Heart left ventricle (tissue), 16 donors: ENCODE results near the gene WFDC2. TPM values are rescaled to one million over a fixed set of nuclear protein-coding genes. Genes with fewer than 3 reads are reported as not detected.

Experiments
- ATAC-seq, 4 donors: fragments of 200-7000 bp; cut with Tn5 transposase; one replicate each; pipeline ENCODE4 v1.9.1; 2020 to 2022; ENCODE audit warnings: moderate library complexity in 4 of 4, mild to moderate bottlenecking in 3 of 4, moderate number of reproducible peaks in 1 of 4
- DNase-seq, 5 donors: peaks; one replicate each; pipeline ENCODE4 v3.0.0-alpha.2; 2020
- H3K27ac ChIP-seq, 12 donors: fragments of 200-600 bp; sonication (generic) in 4 of 12; one replicate each; pipeline versions ENCODE4 v1.5.0 to v1.8.0; 2016 to 2022; ENCODE audit warnings: mild to moderate bottlenecking in 2 of 12
- H3K27me3 ChIP-seq, 9 donors: fragments of 200-600 bp; sonication (generic) in 2 of 9; one replicate each; pipeline versions ENCODE4 v1.5.1 to v1.8.0; 2016 to 2022; ENCODE audit warnings: mild to moderate bottlenecking in 3 of 9
- H3K36me3 ChIP-seq, 9 donors: fragments of 200-600 bp; sonication (generic) in 2 of 9; one replicate each; pipeline versions ENCODE4 v1.5.0 to v1.8.0; 2018 to 2022; ENCODE audit warnings: mild to moderate bottlenecking in 2 of 9
- H3K4me1 ChIP-seq, 12 donors: fragments of 200-600 bp; sonication (generic) in 4 of 12; one replicate each; pipeline versions ENCODE4 v1.5.0 to v1.8.0; 2016 to 2022; ENCODE audit warnings: mild to moderate bottlenecking in 3 of 12
- H3K4me3 ChIP-seq, 12 donors: fragments of 200-600 bp; sonication (generic) in 4 of 12; one replicate each; pipeline versions ENCODE4 v1.5.0 to v1.8.0; 2017 to 2022; ENCODE audit warnings: mild to moderate bottlenecking in 9 of 12, moderate library complexity in 4 of 12
- H3K9me3 ChIP-seq, 12 donors: fragments of 200-600 bp; sonication (generic) in 4 of 12; one replicate each; pipeline versions ENCODE4 v1.5.0 to v1.8.0; 2016 to 2022; ENCODE audit warnings: mild to moderate bottlenecking in 1 of 12
- CTCF ChIP-seq, 12 donors: fragments of 200-600 bp; sonication (generic) in 4 of 12; IDR thresholded peaks; one replicate each; pipeline versions ENCODE4 v1.5.0 to v1.8.0; 2018 to 2022; ENCODE audit warnings: antibody characterized with exemption in 12 of 12, mild to moderate bottlenecking in 5 of 12
- POLR2A ChIP-seq, 2 donors: fragments of 450-650 bp; IDR thresholded peaks; one replicate each; pipeline ENCODE4 v1.6.1; 2017; ENCODE audit warnings: antibody characterized with exemption in 2 of 2, mild to moderate bottlenecking in 2 of 2, moderate library complexity in 2 of 2
- WGBS, 4 donors: extraction: QIAGEN DNeasy Blood & Tissue Kit in 2 of 4; methylation state at CpG; one replicate each; pipeline versions ENCODE4 v1.1.5 to v1.1.7; 2013 to 2018; 5-methylcytosine and 5-hydroxymethylcytosine counted together
- intact Hi-C, 10 donors: fragments of 100-400 bp; cut with DNase I; formaldehyde crosslinking; loops; one replicate each; pipeline versions ENCODE4 v1.11.1 to v1.14.2; 2022
- polyA plus RNA-seq, 2 donors: library from polyadenylated mRNA; stranded (reverse); fragments of 200-250 nt; gene quantifications; one replicate each; pipeline ENCODE4 v1.2.3, GENCODE V29; 2013
- total RNA-seq, 9 donors: library from RNA; depleted of rRNA in 2 of 9; stranded (reverse); fragments of >200 nt in 2 of 9; fragmentation: NEBNext Ultra II Directional in 3 of 9; extraction: Animal tissue kit (Norgen Biotek cat#: 25700) in 3 of 9; gene quantifications; one replicate each; pipeline versions ENCODE4 v1.1.0 to v1.2.4, GENCODE V29; 2016 to 2023
- donor health status: ischemic (EF 13 %, LVEDD 7.1; RV severe dilation, severe dysfunction).
- donor health status: healthy with polysubstance abuse.
- donor health status: DM: no; HTN: yes; CAD: no.
- donor health status: DM: no; HTN: no; CAD: no.
- donor health status: ischemic (EF 25% LVEDD 6.9; RV normal size, moderate dysfunction).
- donor health status: ischemic (EF 25% LVEDD 5.7; RV mildly dilated, moderate dysfunction).
- donor health status: healthy.
- donor health status: DM: yes; HTN: yes; CAD: no.
- donor health status: ischemic (EF 35%, LVEDD 5.7; RV mildly dilated, moderate dysfunction).
- donor health status: nonischemic (EF 11% LVEDD 7.7; RV severe dilation, severe dysfunction).
- donor health status: DM: yes; HTN: yes; CAD: no.
- donor health status: PGD.
- donor health status: ischemic (EF 29% LVEDD 5.4; RV normal size, mild dysfunction).
- donor health status: nonischemic (EF 23%, LVEDD 6.1; RV moderate dilation, normal function).

Gene WFDC2
- total and polyA plus RNA-seq, 11 donors = 0.51 to 4.7 (median 0.77) TPM; not detected in 8

- Histone ChIP-seq H3K4me3 (no peak overlapping the region), H3K27ac (peak overlapping the region in 1 of 12 donors; percentile 83), H3K4me1 (peaks cover 0 to 9% (median 0%) of the 10 kb centered on the region in 12 donors), H3K27me3 (peaks cover 0 to 2% (median 0%) of the 10 kb centered on the region in 9 donors), H3K36me3 (no peaks in the 10 kb centered on the region), H3K9me3 (no peaks in the 10 kb centered on the region)
- TF ChIP-seq POLR2A (IDR thresholded peaks at IDR 0.05) (no peak), CTCF (IDR thresholded peaks at IDR 0.05) (peak in 5 of 12 donors; percentile 15 to 38 (median 27))
- DNase-seq = no peak
- peak in 1 of 4 donors; percentile 24 for ATAC-seq
- WGBS, 4 donors = 71 to 76% (median 71%) methylated on average over 7 of the region's 7 CpGs
- intact Hi-C loops = loop anchor here in 1 of 10 donors (10.0 kb wide), 1 partner anchor 329 kb away; no protein-coding TSS in a partner anchor
Observed at GRCh38 chr20:45445805-45446562, 23.6 kb upstream of the WFDC2 start.

GRCh38 chr20:45448270-45448669 is 21.3 kb upstream of the WFDC2 start:
- Histone ChIP-seq H3K27me3 (peaks cover 0 to 2% (median 0%) of the 10 kb centered on the region in 9 donors), H3K9me3 (no peaks in the 10 kb centered on the region), H3K4me3 (no peak overlapping the region), H3K27ac (peak overlapping the region in 1 of 12 donors; percentile 83), H3K36me3 (no peaks in the 10 kb centered on the region), H3K4me1 (peaks cover 0 to 9% (median 0%) of the 10 kb centered on the region in 12 donors)
- ATAC-seq (no peak), DNase-seq (no peak)
- no peak for TF ChIP-seq POLR2A (IDR thresholded peaks at IDR 0.05)
- 63 to 76% (median 71%) methylated on average over 6 of the region's 6 CpGs for WGBS, 4 donors
- intact Hi-C loops = loop anchor here in 1 of 10 donors (10.0 kb wide), 1 partner anchor 327 kb away; no protein-coding TSS in a partner anchor

GRCh38 chr20:45449528-45449927 is 20.0 kb upstream of the WFDC2 start:
- Histone ChIP-seq H3K4me3 (no peak overlapping the region), H3K9me3 (no peaks in the 10 kb centered on the region), H3K27ac (peak overlapping the region in 2 of 12 donors; percentile 10 to 83), H3K4me1 (peaks cover 0 to 9% (median 0%) of the 10 kb centered on the region in 12 donors), H3K27me3 (peaks cover 0 to 2% (median 0%) of the 10 kb centered on the region in 9 donors), H3K36me3 (no peaks in the 10 kb centered on the region)
- peak in 2 of 4 donors; percentile 24 to 33 for ATAC-seq
- TF ChIP-seq CTCF (IDR thresholded peaks at IDR 0.05) (no peak), POLR2A (IDR thresholded peaks at IDR 0.05) (no peak)
- intact Hi-C loops = loop anchor here in 1 of 10 donors (10.0 kb wide), 1 partner anchor 325 kb away; no protein-coding TSS in a partner anchor
- no peak for DNase-seq
- WGBS, 4 donors = 63 to 77% (median 73%) methylated on average over 3 of the region's 3 CpGs

- H3K27me3 ChIP-seq = no peaks in the 10 kb centered on the region
- WGBS, 4 donors = 46 to 63% (median 56%) methylated on average over 4 to 5 of the region's 5 CpGs
- peaks cover 0 to 9% (median 0%) of the 10 kb centered on the region in 12 donors for H3K4me1 ChIP-seq
- H3K4me3 ChIP-seq = no peak overlapping the region
- TF ChIP-seq CTCF (IDR thresholded peaks at IDR 0.05) (peak; percentile 48 to 73 (median 62)), POLR2A (IDR thresholded peaks at IDR 0.05) (no peak)
- DNase-seq (no peak), ATAC-seq (peak; percentile 16 to 50 (median 42))
- H3K27ac ChIP-seq = peak overlapping the region in 4 of 12 donors; percentile 10 to 83 (median 43)
- H3K36me3 ChIP-seq = no peaks in the 10 kb centered on the region
- intact Hi-C loops = loop anchor here in 5 of 10 donors (5.0 to 10.0 kb wide), 4 partner anchors 133 to 325 kb away; no protein-coding TSS in a partner anchor
- no peaks in the 10 kb centered on the region for H3K9me3 ChIP-seq
Observed at GRCh38 chr20:45450097-45450818, 19.3 kb upstream of the WFDC2 start.
